CD14-positive monocyte (primary cell): ENCODE results near the gene SUMO3. TPM values are rescaled to one million over a fixed set of nuclear protein-coding genes. Genes with fewer than 3 reads are reported as not detected.

ENCODE experiments used
- DNase-seq, 3 donors: peaks; one replicate each; pipeline ENCODE4 v3.0.0-alpha.2; 2011 to 2022
- H2AFZ ChIP-seq: 2 replicates; pipeline ENCODE4 v1.6.0; 2012; ENCODE audit warnings: mild to moderate bottlenecking, low read depth, low read length, inconsistent platforms; ENCODE audit not compliant: insufficient read depth, poor library complexity, severe bottlenecking
- H3K27ac ChIP-seq, 2 donors: 1 replicate in 1 of 2; 2 replicates in 1 of 2; pipeline ENCODE4 v1.5.1; 2012 to 2013; ENCODE audit warnings: low read length in 2 of 2, control low read depth in 1 of 2, inconsistent platforms in 1 of 2, low read depth in 1 of 2, mild to moderate bottlenecking in 1 of 2
- H3K27me3 ChIP-seq, 2 donors: one replicate each; pipeline versions ENCODE4 v1.6.0 to v1.6.1; 2011 to 2013; ENCODE audit warnings: low read length in 2 of 2; ENCODE audit not compliant: control insufficient read depth in 2 of 2, insufficient read depth in 2 of 2
- H3K36me3 ChIP-seq, 2 donors: replicated peaks in 1 of 2; 1 replicate in 1 of 2; 2 replicates in 1 of 2; pipeline versions ENCODE4 v1.5.1 to v1.6.1; 2012 to 2013; ENCODE audit warnings: low read length in 2 of 2, control low read depth in 1 of 2, inconsistent platforms in 1 of 2, mild to moderate bottlenecking in 1 of 2; ENCODE audit not compliant: insufficient read depth in 2 of 2, control insufficient read depth in 1 of 2
- H3K4me1 ChIP-seq, 2 donors: 1 replicate in 1 of 2; 2 replicates in 1 of 2; pipeline versions ENCODE4 v1.5.1 to v1.6.1; 2012 to 2013; ENCODE audit warnings: low read length in 2 of 2, control low read depth in 1 of 2, inconsistent platforms in 1 of 2, mild to moderate bottlenecking in 1 of 2, moderate library complexity in 1 of 2; ENCODE audit not compliant: insufficient read depth in 2 of 2, control insufficient read depth in 1 of 2
- H3K4me2 ChIP-seq: replicated peaks from 2 replicates; pipeline ENCODE3; 2012; ENCODE audit warnings: low read length, moderate library complexity, mild to moderate bottlenecking; ENCODE audit not compliant: poor library complexity, severe bottlenecking; ENCODE audit errors: extremely low read depth
- H3K4me3 ChIP-seq, 3 experiments: fragments of 200-600 bp in 1 of 3; sonication (generic) in 1 of 3; replicated peaks in 1 of 3; 1 replicate in 2 of 3; 2 replicates in 1 of 3; pipeline ENCODE4 v1.5.1; 2011 to 2013; ENCODE audit warnings: low read length in 3 of 3, mild to moderate bottlenecking in 3 of 3, control low read depth in 2 of 3, low read depth in 2 of 3, inconsistent platforms in 1 of 3, moderate library complexity in 1 of 3
- H3K79me2 ChIP-seq: 2 replicates; pipeline ENCODE4 v1.6.0; 2012; ENCODE audit warnings: mild to moderate bottlenecking, control low read depth, inconsistent platforms, low read length, moderate library complexity; ENCODE audit not compliant: insufficient read depth
- H3K9ac ChIP-seq: 2 replicates; pipeline ENCODE4 v1.6.0; 2017; ENCODE audit warnings: low read length, mild to moderate bottlenecking; ENCODE audit not compliant: insufficient read depth, poor library complexity, severe bottlenecking
- H3K9me3 ChIP-seq, 2 donors: replicated peaks in 1 of 2; 1 replicate in 1 of 2; 2 replicates in 1 of 2; pipeline versions ENCODE4 v1.5.1 to v1.6.1; 2012 to 2013; ENCODE audit warnings: low read length in 2 of 2, control low read depth in 1 of 2; ENCODE audit not compliant: control insufficient read depth in 1 of 2, insufficient read depth in 1 of 2
- H4K20me1 ChIP-seq: 2 replicates; pipeline ENCODE4 v1.6.0; 2012; ENCODE audit warnings: mild to moderate bottlenecking, low read length, control low read depth, moderate library complexity; ENCODE audit not compliant: insufficient read depth
- H3K27ac Mint-ChIP-seq, 7 donors: one replicate each; pipeline ENCODE4 v1.8.0; 2020; ENCODE audit warnings: mild to moderate bottlenecking in 7 of 7, mixed read lengths in 7 of 7, moderate library complexity in 6 of 7, inconsistent platforms in 2 of 7
- H3K27me3 Mint-ChIP-seq, 3 donors: one replicate each; pipeline ENCODE4 v1.8.0; 2021 to 2022; ENCODE audit warnings: low read depth in 3 of 3, mild to moderate bottlenecking in 3 of 3, mixed read lengths in 3 of 3, moderate library complexity in 3 of 3, inconsistent platforms in 1 of 3
- H3K36me3 Mint-ChIP-seq, 2 donors: one replicate each; pipeline ENCODE4 v1.8.0; 2020; ENCODE audit warnings: mixed read lengths in 2 of 2, inconsistent platforms in 1 of 2, mild to moderate bottlenecking in 1 of 2
- H3K4me1 Mint-ChIP-seq: one replicate; pipeline ENCODE4 v1.8.0; 2020; ENCODE audit warnings: mild to moderate bottlenecking, mixed read lengths
- H3K4me3 Mint-ChIP-seq, 2 donors: one replicate each; pipeline ENCODE4 v1.8.0; 2020; ENCODE audit warnings: mild to moderate bottlenecking in 2 of 2, mixed read lengths in 2 of 2, moderate library complexity in 1 of 2
- H3K9me3 Mint-ChIP-seq, 7 donors: one replicate each; pipeline ENCODE4 v1.8.0; 2020 to 2022; ENCODE audit warnings: mixed read lengths in 7 of 7, mild to moderate bottlenecking in 6 of 7, moderate library complexity in 6 of 7, inconsistent platforms in 2 of 7
- CTCF ChIP-seq: fragments of 200-600 bp; IDR thresholded peaks from one replicate; pipeline ENCODE4 v1.8.0; 2022; ENCODE audit warnings: antibody characterized with exemption, mild to moderate bottlenecking
- WGBS: methylation state at CpG from one replicate; pipeline ENCODE4 v1.1.5; 2013; ENCODE audit warnings: missing lambda C conversion rate; ENCODE audit not compliant: insufficient coverage; 5-methylcytosine and 5-hydroxymethylcytosine counted together
- intact Hi-C, 2 donors: fragments of 100-400 bp; cut with micrococcal nuclease; formaldehyde crosslinking; loops; one replicate each; pipeline versions ENCODE4 v1.15.0 to v1.15.1; 2023
- polyA minus RNA-seq: library from RNA; depleted of rRNA, polyadenylated mRNA; stranded (reverse); fragments of >200 nt; gene quantifications from 2 replicates; pipeline ENCODE4 v1.2.3, GENCODE V29; 2012
- polyA plus RNA-seq, 3 donors: library from polyadenylated mRNA; depleted of rRNA in 1 of 3; unstranded in 2 of 3; stranded (reverse) in 1 of 3; fragments of 300-500 nt in 2 of 3; fragments of >200 nt in 1 of 3; fragmentation: Illumina TruSeq in 2 of 3; gene quantifications; 1 replicate in 2 of 3; 2 replicates in 1 of 3; pipeline ENCODE4 v1.2.3, GENCODE V29; 2012 to 2021
- total RNA-seq, 12 experiments: library from RNA in 1 of 12; stranded (reverse) in 1 of 12; fragments of 120-200 nt in 1 of 12; gene quantifications; one replicate each; pipeline ENCODE4 v1.2.4 and lab custom pipeline; 2013 to 2026; ENCODE audit warnings: mixed read lengths in 6 of 12, inconsistent platforms in 1 of 12

SUMO3 gene
- 74.6 TPM for total RNA-seq (2013)
- 100 to 1,000 TPM in 2 of 3 donors, 10 to 100 TPM in 1; 70.9 to 112 (median 109) TPM for polyA plus RNA-seq
- polyA minus RNA-seq = 40.5 and 58.2 TPM in 2 replicates
- 12.6 to 64.9 (median 51.7) reads per million in 11 experiments for total RNA-seq (lab: John Stamatoyannopoulos, UW)

GRCh38 chr21:44817914-44818639 is at the start of gene SUMO3:
TSS of gene SUMO3 (minus strand) at chr21:44818062. CDS start at chr21:44817968, 94 bp downstream.
- H3K4me1 Mint-ChIP-seq = peaks cover 20% of the 10 kb centered on the region

More at GRCh38 chr21:44817914-44818639, at the start of gene SUMO3:
- peak within 1 kb of the TSS in 1 of 2 donors; percentile 91 for H3K27ac ChIP-seq
- H3K27ac Mint-ChIP-seq = peak within 1 kb of the TSS in 4 of 7 donors; percentile 16 to 78 (median 50)
- intact Hi-C loops = loop anchor here (2.0 to 10.0 kb wide), 9 partner anchors 17 to 819 kb away; partner anchors contain the start of genes CFAP410 (in 2 of the 2), PTTG1IP (in 2 of the 2), LRRC3 (in 1 of the 2) and UBE2G2 (in 1 of the 2)
- peaks cover 6 to 25% of the 10 kb centered on the region in 2 donors for H3K36me3 Mint-ChIP-seq
- H3K4me3 ChIP-seq = peak within 1 kb of the TSS; percentile 51 to 79 (median 70)
- peaks cover 45% of the 10 kb centered on the region for H4K20me1 ChIP-seq
- peaks cover 20 to 36% of the 10 kb centered on the region in 2 donors for H3K9me3 ChIP-seq
- H3K9ac ChIP-seq = peak within 1 kb of the TSS; percentile 95
- H3K36me3 ChIP-seq = peaks cover 10 to 13% of the 10 kb centered on the region in 2 donors
- H3K4me3 Mint-ChIP-seq = peak within 1 kb of the TSS; percentile 67 to 68
- H3K9me3 Mint-ChIP-seq = peaks cover 16 to 43% (median 38%) of the 10 kb centered on the region in 7 donors
- H3K4me2 ChIP-seq = peak within 1 kb of the TSS; percentile 89
- under 1% methylated on average over 107 of the region's 108 CpGs for WGBS
- H3K4me1 ChIP-seq = peaks cover 11 to 25% of the 10 kb centered on the region in 2 donors
- H3K27me3 ChIP-seq = no peaks in the 10 kb centered on the region
- H3K79me2 ChIP-seq = peaks cover 45% of the 10 kb centered on the region
- H2AFZ ChIP-seq = peak within 1 kb of the TSS; percentile 83
- peak; percentile 80 to 91 (median 87) for DNase-seq
- TF ChIP-seq CTCF = no peak
- H3K27me3 Mint-ChIP-seq = peaks cover 3 to 7% (median 3%) of the 10 kb centered on the region in 3 donors
